ENCODE results near the gene BANP.
"Not testable (repeated sequence)": the region's sequence is repeated elsewhere in the genome, so short reads cannot be mapped to it uniquely, and the experiment has no call there.

The BANP gene

GRCh38 chr16:87926246-87927194 is 24.7 kb upstream of the BANP start:
- Histone ChIP-seq H3K36me3 (ENCODE audit: low read depth) (no peaks in the 10 kb centered on the region), H3K27ac (ENCODE audit: poor library complexity, severe bottlenecking) (no peak overlapping the region), H3K4me1 (ENCODE audit: insufficient read depth, poor library complexity, severe bottlenecking) (peaks cover 4% of the 10 kb centered on the region), H3K27me3 (ENCODE audit: insufficient read depth, poor library complexity, severe bottlenecking) (no peaks in the 10 kb centered on the region), H3K4me3 (ENCODE audit: severe bottlenecking) (no peak overlapping the region), H3K9me3 (ENCODE audit: severe bottlenecking) (no peaks in the 10 kb centered on the region)
- no peak for DNase-seq (ENCODE audit: low spot score)
- no peak for TF ChIP-seq CTCF (IDR thresholded peaks at IDR 0.05; ENCODE audit: poor library complexity, severe bottlenecking)
- no peak for ATAC-seq (ENCODE audit: low read depth)

GRCh38 chr16:87927195-87927562 is 24.1 kb upstream of the BANP start:
- Histone ChIP-seq H3K9me3 (ENCODE audit: severe bottlenecking) (no peaks in the 10 kb centered on the region), H3K27ac (ENCODE audit: poor library complexity, severe bottlenecking) (no peak overlapping the region), H3K36me3 (ENCODE audit: low read depth) (no peaks in the 10 kb centered on the region), H3K4me1 (ENCODE audit: insufficient read depth, poor library complexity, severe bottlenecking) (peaks cover 4% of the 10 kb centered on the region), H3K4me3 (ENCODE audit: severe bottlenecking) (no peak overlapping the region), H3K27me3 (ENCODE audit: insufficient read depth, poor library complexity, severe bottlenecking) (no peaks in the 10 kb centered on the region)
- DNase-seq (ENCODE audit: low spot score) (no peak), ATAC-seq (ENCODE audit: low read depth) (no peak)
- no peak for TF ChIP-seq CTCF (IDR thresholded peaks at IDR 0.05; ENCODE audit: poor library complexity, severe bottlenecking)

GRCh38 chr16:87929986-87930385 is 21.2 kb upstream of the BANP start:
- H3K9me3 ChIP-seq (ENCODE audit: severe bottlenecking) = no peaks in the 10 kb centered on the region
- no peak overlapping the region for H3K4me3 ChIP-seq (ENCODE audit: severe bottlenecking)
- H3K27me3 ChIP-seq (ENCODE audit: insufficient read depth, poor library complexity, severe bottlenecking) = no peaks in the 10 kb centered on the region
- DNase-seq (ENCODE audit: low spot score) = no peak
- no peaks in the 10 kb centered on the region for H3K36me3 ChIP-seq (ENCODE audit: low read depth)
- ATAC-seq (ENCODE audit: low read depth) = no peak
- H3K27ac ChIP-seq (ENCODE audit: poor library complexity, severe bottlenecking) = no peak overlapping the region
- H3K4me1 ChIP-seq (ENCODE audit: insufficient read depth, poor library complexity, severe bottlenecking) = no peaks in the 10 kb centered on the region
- TF ChIP-seq CTCF (IDR thresholded peaks at IDR 0.05; ENCODE audit: poor library complexity, severe bottlenecking) = no peak

- Histone ChIP-seq H3K36me3 (ENCODE audit: low read depth) (no peaks in the 10 kb centered on the region), H3K9me3 (ENCODE audit: severe bottlenecking) (no peaks in the 10 kb centered on the region), H3K27ac (ENCODE audit: poor library complexity, severe bottlenecking) (no peak overlapping the region), H3K4me1 (ENCODE audit: insufficient read depth, poor library complexity, severe bottlenecking) (no peaks in the 10 kb centered on the region), H3K27me3 (ENCODE audit: insufficient read depth, poor library complexity, severe bottlenecking) (no peaks in the 10 kb centered on the region), H3K4me3 (ENCODE audit: severe bottlenecking) (no peak overlapping the region)
- ATAC-seq (ENCODE audit: low read depth) (0 out of 3 replicates have a peak, but pooled peaks have one; percentile 21), DNase-seq (ENCODE audit: low spot score) (no peak)
- TF ChIP-seq CTCF (IDR thresholded peaks at IDR 0.05; ENCODE audit: poor library complexity, severe bottlenecking) = peak; percentile 30
Observed at GRCh38 chr16:87930456-87930855, 20.8 kb upstream of the BANP start.

- DNase-seq (ENCODE audit: low spot score) = no peak
- no peaks in the 10 kb centered on the region for H3K27me3 ChIP-seq (ENCODE audit: insufficient read depth, poor library complexity, severe bottlenecking)
Observed at GRCh38 chr16:87931504-87931903, 19.7 kb upstream of the BANP start.

GRCh38 chr16:87932475-87933139 is 18.6 kb upstream of the BANP start:
- not testable (repeated sequence) for H3K36me3 ChIP-seq (ENCODE audit: low read depth); H3K27ac ChIP-seq (ENCODE audit: poor library complexity, severe bottlenecking); H3K27me3 ChIP-seq (ENCODE audit: insufficient read depth, poor library complexity, severe bottlenecking); H3K9me3 ChIP-seq (ENCODE audit: severe bottlenecking); H3K4me1 ChIP-seq (ENCODE audit: insufficient read depth, poor library complexity, severe bottlenecking); H3K4me3 ChIP-seq (ENCODE audit: severe bottlenecking); ATAC-seq (ENCODE audit: low read depth); DNase-seq (ENCODE audit: low spot score)

More at GRCh38 chr16:87931504-87931903, 19.7 kb upstream of the BANP start:
- ATAC-seq (ENCODE audit: low read depth) = no peak
- Histone ChIP-seq H3K4me1 (ENCODE audit: insufficient read depth, poor library complexity, severe bottlenecking) (no peaks in the 10 kb centered on the region), H3K9me3 (ENCODE audit: severe bottlenecking) (no peaks in the 10 kb centered on the region), H3K27ac (ENCODE audit: poor library complexity, severe bottlenecking) (no peak overlapping the region), H3K4me3 (ENCODE audit: severe bottlenecking) (no peak overlapping the region), H3K36me3 (ENCODE audit: low read depth) (no peaks in the 10 kb centered on the region)
- no peak for TF ChIP-seq CTCF (IDR thresholded peaks at IDR 0.05; ENCODE audit: poor library complexity, severe bottlenecking)

Measured in RWPE2 (cell line).